Limb (tissue), 2 donors: ENCODE results near the gene ERP27.

ENCODE experiments used
- DNase-seq, 2 donors: peaks; one replicate each; pipeline ENCODE4 v3.0.0-alpha.2; 2016; ENCODE audit errors: extremely low spot score in 2 of 2

ERP27 gene

GRCh38 chr12:14937014-14937413 lies 1.3 kb downstream of the ERP27 start:
- no peak for DNase-seq

GRCh38 chr12:14936224-14936861 lies 2.0 kb downstream of the ERP27 start:
- DNase-seq: no peak

DNA sequence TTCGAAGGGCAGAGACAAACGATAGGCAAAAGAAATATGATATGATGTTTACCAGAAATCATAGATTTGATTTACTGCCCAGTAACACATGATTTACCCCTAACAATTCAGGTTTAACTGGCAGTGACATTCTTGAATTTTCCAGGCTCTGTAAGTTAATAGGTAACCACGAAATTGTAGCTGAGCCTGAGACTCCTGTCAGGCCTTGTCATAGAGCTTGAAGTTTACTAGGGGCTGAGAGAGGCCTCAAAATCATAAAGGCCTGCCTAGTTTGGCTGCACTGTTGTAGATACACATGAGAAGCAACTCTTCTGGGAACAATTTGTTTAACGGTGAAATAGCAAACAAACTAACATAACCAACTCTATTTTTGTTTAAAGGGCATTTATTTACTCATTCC lies 3.3 kb downstream of the ERP27 start:
- no peak for DNase-seq

GRCh38 chr12:14934511-14934910 lies 3.8 kb downstream of the ERP27 start:
- DNase-seq: no peak

DNA sequence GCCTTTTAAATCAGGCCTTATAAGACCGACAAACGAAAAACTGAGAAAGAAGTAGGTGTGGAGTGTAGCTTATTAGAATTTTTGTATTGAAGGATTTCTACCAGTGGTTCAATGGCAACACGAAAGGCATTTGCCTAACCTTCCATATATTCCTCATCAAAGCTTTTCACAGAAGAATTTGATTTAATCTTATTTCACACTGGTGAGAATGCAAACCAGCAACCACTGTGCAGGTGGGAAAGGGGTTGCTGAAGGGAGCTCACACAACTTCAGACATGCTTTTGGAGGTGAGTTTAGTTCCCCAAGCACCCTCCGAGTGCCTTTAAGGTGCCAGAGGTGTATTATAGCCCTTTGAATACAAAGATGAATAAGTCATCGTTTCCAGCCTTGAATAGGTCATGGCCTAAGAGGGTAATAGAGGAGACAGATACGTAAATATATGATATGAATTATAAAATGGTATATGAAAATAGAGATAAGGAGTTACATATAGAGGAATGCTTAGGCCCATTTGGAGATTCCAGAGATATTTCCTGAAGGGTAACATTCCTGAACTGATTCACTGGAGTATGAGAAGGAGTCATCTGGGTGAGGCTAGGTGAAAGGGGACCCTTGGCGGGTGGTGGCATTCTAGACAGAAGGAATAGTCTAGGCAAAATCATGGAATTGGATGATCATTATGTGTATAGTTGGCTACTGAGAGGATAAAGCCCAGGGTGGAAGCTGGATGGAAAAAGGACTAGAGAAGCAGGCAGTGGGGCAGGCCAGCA lies 6.4 kb downstream of the ERP27 start:
- DNase-seq: no peak

GRCh38 chr12:14931359-14931758 lies 7.0 kb downstream of the ERP27 start:
- no peak for DNase-seq

DNA sequence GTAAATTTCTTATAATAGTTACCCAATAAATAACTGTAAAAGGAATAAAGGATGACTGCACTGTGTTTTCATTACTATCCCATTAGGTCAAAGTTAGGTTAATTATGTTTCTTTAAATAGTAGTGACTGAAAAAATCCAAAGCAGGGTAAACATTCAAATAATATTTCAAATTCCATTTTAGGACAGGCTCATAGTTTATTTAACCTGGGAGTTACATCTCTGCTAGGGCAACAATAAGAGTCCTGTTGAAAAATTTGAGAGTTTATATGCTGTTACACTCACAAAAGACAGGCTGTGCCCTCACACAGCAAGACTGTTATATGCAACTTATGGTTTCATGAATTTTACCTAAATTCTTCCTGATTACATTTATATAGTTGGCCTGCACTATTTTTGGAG lies 8.0 kb downstream of the ERP27 start:
- no peak for DNase-seq

GRCh38 chr12:14928931-14929330 lies 9.4 kb downstream of the ERP27 start:
- DNase-seq: peak; percentile 47 to 56

DNA sequence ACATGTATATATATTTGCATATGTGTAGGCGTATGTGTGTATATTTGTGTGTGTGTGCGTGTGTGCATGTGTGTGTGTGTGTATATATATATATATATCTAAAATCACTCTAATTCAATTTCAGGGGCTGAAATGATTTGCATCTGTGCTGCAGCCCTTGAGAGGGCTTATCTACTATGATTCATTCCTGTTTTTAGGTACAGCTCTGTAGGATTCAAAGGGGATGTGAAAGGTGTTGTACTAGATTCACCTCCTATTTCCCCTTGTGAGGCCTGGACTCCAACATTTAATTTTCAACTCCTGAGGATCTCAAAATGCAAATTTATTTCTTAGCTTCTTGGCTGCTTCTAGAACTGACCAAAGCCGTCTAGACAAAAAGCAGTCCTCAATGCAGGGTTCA lies 11.1 kb downstream of the ERP27 start:
- no peak for DNase-seq

DNA sequence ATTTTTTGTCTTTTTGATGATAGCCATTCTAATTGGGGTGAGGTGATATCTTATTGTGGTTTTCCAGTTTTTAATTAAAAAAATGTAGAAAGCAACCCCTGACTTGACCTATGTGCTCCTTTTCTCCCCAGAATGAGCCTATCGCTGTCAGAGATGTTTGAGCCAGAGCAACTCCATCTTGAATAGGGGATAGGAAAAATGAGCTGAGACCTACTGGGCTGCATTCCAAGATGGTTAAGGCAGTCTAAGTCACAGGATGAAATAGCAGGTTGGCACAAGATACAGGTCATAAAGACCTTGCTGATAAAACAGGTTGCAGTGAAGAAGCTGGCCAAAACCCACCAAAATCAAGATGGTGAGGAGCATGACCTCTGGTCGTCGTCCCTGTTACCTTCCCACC lies 13.8 kb downstream of the ERP27 start:
- DNase-seq: no peak

DNA sequence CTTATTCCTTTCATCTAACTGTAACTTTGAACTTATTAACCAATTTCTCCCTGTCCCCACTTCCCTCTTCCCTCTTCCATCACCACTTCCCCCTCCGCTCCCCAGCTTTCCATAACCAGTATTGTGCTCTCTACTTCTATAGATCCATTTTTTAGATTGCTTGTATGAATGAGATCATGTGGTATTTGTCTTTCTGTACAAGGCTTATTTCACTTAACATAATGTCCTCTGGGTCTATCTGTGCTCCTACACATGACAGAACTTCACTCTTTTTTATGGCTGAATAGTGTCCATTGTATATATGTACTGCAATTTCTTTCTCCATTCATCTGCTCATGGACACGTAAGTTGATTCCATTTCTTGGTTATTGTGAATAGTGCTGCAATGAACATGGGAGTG lies 14.4 kb downstream of the ERP27 start:
- DNase-seq: no peak

- no peak for DNase-seq
Observed at GRCh38 chr12:14921218-14921617, 17.1 kb downstream of the ERP27 start.

- DNase-seq: no peak
Observed at GRCh38 chr12:14920475-14921126, 17.7 kb downstream of the ERP27 start.

- DNase-seq: no peak
Observed at GRCh38 chr12:14919455-14919854, 18.9 kb downstream of the ERP27 start.

GRCh38 chr12:14915736-14916135 lies 22.6 kb downstream of the ERP27 start:
- no peak for DNase-seq

GRCh38 chr12:14913381-14913781 lies 25.0 kb downstream of the ERP27 start:
- DNase-seq: peak; percentile 36 to 44

DNA sequence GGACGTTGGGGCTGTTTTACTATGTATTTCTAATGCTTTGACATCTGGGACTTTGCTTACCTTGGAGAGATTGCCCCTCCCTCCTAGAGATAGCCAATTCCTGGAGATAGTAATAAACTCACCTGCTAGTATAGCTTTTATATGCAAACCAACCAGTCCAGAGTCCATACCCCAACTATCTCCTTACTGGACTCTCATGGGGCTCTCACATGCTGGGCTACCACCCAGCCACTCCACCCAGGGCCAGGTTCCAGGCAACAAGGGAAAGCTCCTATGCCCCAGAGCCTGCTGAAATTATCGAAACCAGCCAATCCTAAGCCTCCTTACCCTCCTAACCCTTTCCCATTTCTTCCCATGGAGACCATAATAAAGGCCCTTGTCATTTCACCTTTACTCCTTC lies 27.2 kb downstream of the ERP27 start:
- no peak for DNase-seq

GRCh38 chr12:14910090-14910915 lies 28.0 kb downstream of the ERP27 start:
- DNase-seq: no peak

DNA sequence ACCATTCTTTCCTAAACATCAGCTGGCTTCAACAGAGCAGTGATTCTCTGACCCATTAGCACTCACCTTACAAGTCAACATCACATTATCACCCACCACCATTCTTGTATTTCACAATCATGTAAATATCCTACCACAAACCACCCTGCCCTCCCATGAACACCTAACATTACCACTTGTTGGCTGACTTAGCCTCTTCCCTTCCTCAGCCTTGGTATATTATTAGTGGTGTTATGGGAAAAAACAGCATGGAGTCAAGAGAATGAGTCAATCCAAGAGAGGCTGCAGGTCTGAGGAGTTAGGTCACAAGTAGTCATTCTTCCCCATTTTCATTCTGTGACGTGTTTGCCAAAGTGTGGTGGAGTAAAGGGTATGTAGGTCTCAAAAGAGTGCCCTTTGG lies 30.4 kb downstream of the ERP27 start:
- no peak for DNase-seq

- no peak for DNase-seq
Observed at GRCh38 chr12:14906114-14906513, 32.2 kb downstream of the ERP27 start.

- peak in 1 of 2 donors; percentile 26 for DNase-seq
Observed at GRCh38 chr12:14905269-14906004, 32.9 kb downstream of the ERP27 start.
